ENCODE data around the gene RANBP3. TPM values are rescaled to one million over a fixed set of nuclear protein-coding genes. Genes with fewer than 3 reads are reported as not detected.
A peak's percentile ranks its signal among the peaks of the same experiment; 100 is the strongest.

RANBP3 gene
- total RNA-seq, 1 donor from 2014 or later, result 105 TPM

- intact Hi-C loops (cut with micrococcal nuclease), result loop anchor here (5.0 kb wide), 1 partner anchor 49 kb away; the partner anchor contains the start of genes NDUFA11 and VMAC
- Mint-ChIP-seq H3K36me3 (ENCODE audit: low read depth) (peaks cover 34% of the 10 kb centered on the region), H3K27me3 (no peaks in the 10 kb centered on the region), H3K4me1 (peaks cover 78% of the 10 kb centered on the region), H3K27ac (peak overlapping the region; percentile 95), H3K4me3 (no peak overlapping the region), H3K9me3 (no peaks in the 10 kb centered on the region)
- no peak for DNase-seq
These were observed 26.5 kb downstream of the RANBP3 start for GRCh38 chr19:5951338-5951861.

- H3K4me3 Mint-ChIP-seq, result peak overlapping the region; percentile 80
- intact Hi-C loops (cut with micrococcal nuclease), result loop anchor here (5.0 kb wide), 1 partner anchor 48 kb away; the partner anchor contains the start of genes NDUFA11 and VMAC
- peaks cover 75% of the 10 kb centered on the region for H3K4me1 Mint-ChIP-seq
- DNase-seq, result no peak
- no peaks in the 10 kb centered on the region for H3K9me3 Mint-ChIP-seq
- peaks cover 36% of the 10 kb centered on the region for H3K36me3 Mint-ChIP-seq (ENCODE audit: low read depth)
- H3K27me3 Mint-ChIP-seq, result no peaks in the 10 kb centered on the region
- H3K27ac Mint-ChIP-seq, result peak overlapping the region; percentile 94
These were observed 27.2 kb downstream of the RANBP3 start for GRCh38 chr19:5950741-5951140.

GRCh38 chr19:5949792-5950305 lies 28.1 kb downstream of the RANBP3 start:
- Mint-ChIP-seq H3K4me3 (peak overlapping the region; percentile 80), H3K4me1 (peaks cover 70% of the 10 kb centered on the region), H3K27ac (peak overlapping the region; percentile 94), H3K27me3 (no peaks in the 10 kb centered on the region), H3K36me3 (ENCODE audit: low read depth) (peaks cover 36% of the 10 kb centered on the region), H3K9me3 (no peaks in the 10 kb centered on the region)
- intact Hi-C loops (cut with micrococcal nuclease), result loop anchor here (2.0 to 5.0 kb wide), 2 partner anchors 13 to 48 kb away; partner anchors contain the start of genes NDUFA11 and VMAC
- peak; percentile 80 for DNase-seq

GRCh38 chr19:5948752-5949564 lies 29.0 kb downstream of the RANBP3 start:
- DNase-seq, result peak; percentile 70
- H3K27ac Mint-ChIP-seq, result peak overlapping the region; percentile 94
- H3K4me3 Mint-ChIP-seq, result peak overlapping the region; percentile 80
- H3K36me3 Mint-ChIP-seq (ENCODE audit: low read depth), result peaks cover 36% of the 10 kb centered on the region
- peaks cover 64% of the 10 kb centered on the region for H3K4me1 Mint-ChIP-seq
- no peaks in the 10 kb centered on the region for H3K9me3 Mint-ChIP-seq
- H3K27me3 Mint-ChIP-seq, result no peaks in the 10 kb centered on the region
- intact Hi-C loops (cut with micrococcal nuclease), result loop anchor here (2.0 kb wide), 1 partner anchor 14 kb away; no protein-coding TSS in a partner anchor

- peaks cover 56% of the 10 kb centered on the region for H3K4me1 Mint-ChIP-seq
These were observed 30.5 kb downstream of the RANBP3 start for GRCh38 chr19:5947435-5947834.

GRCh38 chr19:5943623-5944022 lies 34.3 kb downstream of the RANBP3 start:
- Mint-ChIP-seq H3K27ac (peak overlapping the region; percentile 37), H3K4me3 (no peak overlapping the region), H3K4me1 (peaks cover 20% of the 10 kb centered on the region), H3K27me3 (no peaks in the 10 kb centered on the region), H3K9me3 (no peaks in the 10 kb centered on the region), H3K36me3 (ENCODE audit: low read depth) (peaks cover 15% of the 10 kb centered on the region)
- DNase-seq, result no peak
- intact Hi-C loops (cut with micrococcal nuclease), result no loop called here

More at GRCh38 chr19:5947435-5947834, 30.5 kb downstream of the RANBP3 start:
- H3K27ac Mint-ChIP-seq, result peak overlapping the region; percentile 71
- peaks cover 29% of the 10 kb centered on the region for H3K36me3 Mint-ChIP-seq (ENCODE audit: low read depth)
- H3K27me3 Mint-ChIP-seq, result no peaks in the 10 kb centered on the region
- no peak overlapping the region for H3K4me3 Mint-ChIP-seq
- intact Hi-C loops (cut with micrococcal nuclease), result no loop called here
- no peak for DNase-seq
- no peaks in the 10 kb centered on the region for H3K9me3 Mint-ChIP-seq

GRCh38 chr19:5943045-5943444 lies 34.9 kb downstream of the RANBP3 start:
- no peak for DNase-seq
- Mint-ChIP-seq H3K4me3 (no peak overlapping the region), H3K9me3 (no peaks in the 10 kb centered on the region), H3K4me1 (peaks cover 17% of the 10 kb centered on the region), H3K27ac (no peak overlapping the region), H3K36me3 (ENCODE audit: low read depth) (peaks cover 17% of the 10 kb centered on the region), H3K27me3 (no peaks in the 10 kb centered on the region)
- intact Hi-C loops (cut with micrococcal nuclease), result no loop called here

- Mint-ChIP-seq H3K4me1 (peaks cover 10% of the 10 kb centered on the region), H3K36me3 (ENCODE audit: low read depth) (peaks cover 19% of the 10 kb centered on the region), H3K27me3 (no peaks in the 10 kb centered on the region), H3K27ac (no peak overlapping the region), H3K4me3 (no peak overlapping the region), H3K9me3 (no peaks in the 10 kb centered on the region)
- intact Hi-C loops (cut with micrococcal nuclease), result no loop called here
- no peak for DNase-seq
These were observed 36.3 kb downstream of the RANBP3 start for GRCh38 chr19:5941673-5942072.

- no peak for DNase-seq
- H3K27me3 Mint-ChIP-seq, result no peaks in the 10 kb centered on the region
- peaks cover 22% of the 10 kb centered on the region for H3K36me3 Mint-ChIP-seq (ENCODE audit: low read depth)
- H3K4me3 Mint-ChIP-seq, result no peak overlapping the region
- intact Hi-C loops (cut with micrococcal nuclease), result no loop called here
- H3K27ac Mint-ChIP-seq, result no peak overlapping the region
- no peaks in the 10 kb centered on the region for H3K9me3 Mint-ChIP-seq
- peaks cover 10% of the 10 kb centered on the region for H3K4me1 Mint-ChIP-seq
These were observed 37.4 kb downstream of the RANBP3 start for GRCh38 chr19:5940260-5941208.

- Mint-ChIP-seq H3K4me3 (no peak overlapping the region), H3K4me1 (no peaks in the 10 kb centered on the region), H3K36me3 (ENCODE audit: low read depth) (peaks cover 30% of the 10 kb centered on the region), H3K27ac (no peak overlapping the region), H3K9me3 (no peaks in the 10 kb centered on the region), H3K27me3 (no peaks in the 10 kb centered on the region)
- no peak for DNase-seq
- intact Hi-C loops (cut with micrococcal nuclease), result no loop called here
These were observed 40.4 kb downstream of the RANBP3 start for GRCh38 chr19:5937550-5937949.

GRCh38 chr19:5936292-5936592 lies 41.7 kb downstream of the RANBP3 start:
- H3K9me3 Mint-ChIP-seq, result no peaks in the 10 kb centered on the region
- H3K36me3 Mint-ChIP-seq (ENCODE audit: low read depth), result peaks cover 30% of the 10 kb centered on the region
- no peak overlapping the region for H3K27ac Mint-ChIP-seq
- H3K27me3 Mint-ChIP-seq, result no peaks in the 10 kb centered on the region
- no peak overlapping the region for H3K4me3 Mint-ChIP-seq
- no peaks in the 10 kb centered on the region for H3K4me1 Mint-ChIP-seq
- DNase-seq, result no peak
- intact Hi-C loops (cut with micrococcal nuclease), result no loop called here

GRCh38 chr19:5935473-5936291 lies 42.3 kb downstream of the RANBP3 start:
- H3K4me3 Mint-ChIP-seq, result no peak overlapping the region
- H3K4me1 Mint-ChIP-seq, result no peaks in the 10 kb centered on the region
- no peak overlapping the region for H3K27ac Mint-ChIP-seq
- peaks cover 30% of the 10 kb centered on the region for H3K36me3 Mint-ChIP-seq (ENCODE audit: low read depth)
- H3K9me3 Mint-ChIP-seq, result no peaks in the 10 kb centered on the region
- H3K27me3 Mint-ChIP-seq, result no peaks in the 10 kb centered on the region
- intact Hi-C loops (cut with micrococcal nuclease), result no loop called here
- DNase-seq, result no peak

Data from activated CD4-positive, alpha-beta T cell treated with anti-CD3 and anti-CD28 coated beads, Interleukin-2, amount 10 ng/mL, durations not matched to agents 24 days and 14 days (primary cell).